Stimulated activated CD4-positive, alpha-beta T cell treated with anti-CD3 and anti-CD28 coated beads, Interleukin-15, amount 100 ng/mL, for 48 hours (primary cell): ENCODE measurements around the gene ATG9B.

Experiments used
- DNase-seq, 2 donors: peaks; one replicate each; pipeline ENCODE4 v3.0.0-alpha.2; 2020; ENCODE audit warnings: low read depth in 2 of 2

The ATG9B gene

GRCh38 chr7:150999001-150999400 is 25.3 kb downstream of the ATG9B start:
- no peak for DNase-seq

GRCh38 chr7:150998341-150998740 is 26.0 kb downstream of the ATG9B start:
- DNase-seq: no peak

- no peak for DNase-seq
Observed at GRCh38 chr7:150997817-150998216, 26.5 kb downstream of the ATG9B start.

DNA sequence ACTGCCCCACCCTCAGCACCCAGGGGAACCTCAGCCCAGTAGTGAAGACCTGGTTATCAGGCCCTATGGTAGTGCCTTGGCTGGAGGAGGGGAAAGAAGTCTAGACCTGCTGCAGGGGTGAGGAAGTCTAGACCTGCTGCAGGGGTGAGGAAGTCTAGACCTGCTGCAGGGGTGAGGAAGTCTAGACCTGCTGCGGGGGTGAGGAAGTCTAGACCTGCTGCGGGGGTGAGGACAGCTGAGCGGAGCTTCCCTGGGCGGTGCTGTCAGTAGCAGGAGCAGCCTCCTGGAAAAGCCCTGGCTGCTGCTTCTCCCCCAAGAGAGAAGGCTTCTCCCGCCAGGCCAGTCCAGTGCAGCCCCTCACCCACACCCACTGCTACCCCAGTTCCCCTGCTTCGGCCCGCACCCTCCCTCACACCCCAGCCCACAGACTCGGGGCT is 27.2 kb downstream of the ATG9B start:
- no peak for DNase-seq

GRCh38 chr7:150996376-150997074 is 27.8 kb downstream of the ATG9B start:
- no peak for DNase-seq

DNA sequence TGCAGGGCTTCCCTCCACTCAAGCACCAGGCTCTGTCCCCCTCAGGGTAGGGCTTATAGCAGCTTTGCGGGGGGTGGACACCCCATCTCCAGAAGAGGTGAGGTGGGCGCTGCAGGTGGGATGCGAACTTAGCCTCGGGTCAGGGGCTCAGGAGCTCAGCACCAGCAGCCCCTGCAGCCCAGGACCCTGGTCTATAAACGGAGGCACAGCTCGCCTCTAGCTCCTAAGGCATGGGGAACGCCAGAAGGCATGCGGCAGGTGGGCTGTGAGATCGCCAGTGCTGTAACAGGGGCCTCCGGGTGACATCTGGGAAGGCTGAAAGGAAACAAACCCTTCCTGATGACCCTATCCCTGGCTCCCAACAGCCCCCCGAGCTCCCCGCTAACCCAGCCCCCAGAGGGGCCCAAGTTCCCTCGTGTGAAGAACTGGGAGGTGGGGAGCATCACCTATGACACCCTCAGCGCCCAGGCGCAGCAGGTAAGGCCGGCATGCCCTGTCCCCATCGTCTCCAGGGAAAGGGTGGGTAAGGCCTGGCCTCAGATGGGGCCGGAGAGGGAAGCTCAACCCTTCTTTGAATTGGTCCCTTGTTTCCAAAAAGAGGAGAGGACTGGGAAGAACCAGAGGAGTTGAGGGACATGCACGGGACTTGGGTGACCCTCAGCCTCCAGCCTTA is 29.3 kb downstream of the ATG9B start:
- DNase-seq: no peak

DNA sequence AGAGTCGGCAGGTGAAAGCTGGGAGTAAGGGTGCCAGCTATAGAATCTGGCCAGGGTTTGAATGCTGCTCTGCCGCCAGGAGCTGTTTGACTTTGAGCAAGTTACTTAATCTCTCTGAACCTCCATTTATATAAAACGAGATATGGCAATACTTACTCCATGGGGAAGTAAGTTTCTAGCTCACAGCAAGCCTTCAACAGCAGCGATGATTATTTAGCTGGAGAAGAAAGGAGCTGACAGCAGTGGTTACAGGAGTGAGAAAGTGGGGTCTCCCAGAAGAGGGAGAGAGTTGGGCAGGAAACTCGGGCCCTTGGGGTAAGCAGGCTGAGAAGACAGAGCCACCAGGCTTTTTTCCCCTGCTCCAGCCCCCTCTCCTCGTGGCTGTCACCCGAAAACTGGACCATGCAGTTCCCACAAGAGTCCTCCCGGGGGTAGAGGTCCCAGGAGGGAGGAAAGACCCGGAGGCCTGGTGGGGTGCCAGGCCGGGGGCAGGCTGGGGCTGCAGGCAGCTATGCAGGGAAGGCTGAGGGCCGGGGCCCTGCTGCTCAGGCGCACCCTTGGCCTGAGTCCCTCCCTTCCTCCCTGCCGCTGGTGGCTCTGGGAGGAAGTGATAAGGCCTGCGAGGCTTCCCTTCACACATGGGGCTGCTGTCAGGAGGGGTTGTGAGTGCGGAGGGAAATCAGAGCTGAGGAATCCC is 30.0 kb downstream of the ATG9B start:
- no peak for DNase-seq

DNA sequence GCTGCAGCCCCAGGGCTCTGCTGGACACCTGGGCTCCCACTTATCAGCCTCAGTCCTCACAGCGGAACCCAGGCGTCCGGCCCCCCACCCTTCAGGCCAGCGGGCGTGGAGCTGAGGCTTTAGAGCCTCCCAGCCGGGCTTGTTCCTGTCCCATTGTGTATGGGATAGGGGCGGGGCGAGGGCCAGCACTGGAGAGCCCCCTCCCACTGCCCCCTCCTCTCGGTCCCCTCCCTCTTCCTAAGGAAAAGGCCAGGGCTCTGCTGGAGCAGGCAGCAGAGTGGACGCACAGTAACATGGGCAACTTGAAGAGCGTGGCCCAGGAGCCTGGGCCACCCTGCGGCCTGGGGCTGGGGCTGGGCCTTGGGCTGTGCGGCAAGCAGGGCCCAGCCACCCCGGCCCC is 30.8 kb downstream of the ATG9B start:
- no peak for DNase-seq

DNA sequence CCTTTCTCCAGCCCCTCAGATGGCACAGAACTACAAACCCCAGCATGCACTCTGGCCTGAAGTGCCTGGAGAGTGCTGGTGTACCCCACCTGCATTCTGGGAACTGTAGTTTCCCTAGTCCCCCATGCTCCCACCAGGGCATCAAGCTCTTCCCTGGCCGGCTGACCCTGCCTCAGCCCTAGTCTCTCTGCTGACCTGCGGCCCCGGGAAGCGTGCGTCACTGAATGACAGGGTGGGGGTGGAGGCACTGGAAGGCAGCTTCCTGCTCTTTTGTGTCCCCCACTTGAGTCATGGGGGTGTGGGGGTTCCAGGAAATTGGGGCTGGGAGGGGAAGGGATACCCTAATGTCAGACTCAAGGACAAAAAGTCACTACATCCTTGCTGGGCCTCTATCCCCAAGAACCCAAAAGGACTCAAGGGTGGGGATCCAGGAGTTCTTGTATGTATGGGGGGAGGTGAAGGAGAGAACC is 31.4 kb downstream of the ATG9B start:
- DNase-seq: no peak

GRCh38 chr7:150992051-150992640 is 32.1 kb downstream of the ATG9B start:
- no peak for DNase-seq

DNA sequence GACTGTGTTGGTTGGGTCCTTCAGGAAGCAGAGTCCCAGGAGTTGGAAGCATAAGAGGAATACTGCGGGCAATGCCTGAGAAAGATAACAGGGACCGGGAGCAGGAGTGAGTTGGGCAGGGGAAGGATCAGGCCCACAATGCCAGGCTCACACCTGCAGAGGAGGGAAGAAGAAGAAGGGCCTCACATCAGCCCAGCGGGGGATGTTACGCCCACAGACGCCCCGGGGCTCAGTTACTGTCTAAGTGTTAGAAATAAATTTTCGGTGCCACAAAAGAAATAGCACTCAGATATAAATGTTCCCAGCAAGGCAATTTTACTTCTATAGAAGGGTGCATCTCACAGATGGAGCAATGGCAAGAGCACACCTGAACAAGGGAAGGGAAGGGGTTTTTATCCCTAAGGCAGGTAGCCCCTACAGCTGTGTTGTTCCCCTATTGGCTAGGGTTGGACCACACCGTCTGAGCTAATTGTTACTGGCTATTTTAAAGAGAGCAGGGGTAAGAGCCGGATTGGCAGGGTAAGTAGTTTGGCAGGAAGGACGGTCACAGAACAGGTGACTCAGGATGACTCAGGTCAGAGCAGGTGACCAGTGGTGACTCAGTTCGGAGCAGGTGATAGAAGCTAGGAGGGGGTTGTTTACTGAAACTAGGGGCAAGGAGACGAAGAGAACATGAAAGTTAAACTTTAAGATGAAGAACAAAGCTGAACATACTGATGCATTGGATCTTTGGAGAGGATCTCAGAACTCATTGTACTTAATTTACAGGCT is 33.7 kb downstream of the ATG9B start, which contains the start of gene NOS3:
NOS3 (plus strand) TSS at position 602 of the 771 bp plus-strand sequence. CDS start 2,787 bp downstream, outside the sequence.
- no peak for DNase-seq

DNA sequence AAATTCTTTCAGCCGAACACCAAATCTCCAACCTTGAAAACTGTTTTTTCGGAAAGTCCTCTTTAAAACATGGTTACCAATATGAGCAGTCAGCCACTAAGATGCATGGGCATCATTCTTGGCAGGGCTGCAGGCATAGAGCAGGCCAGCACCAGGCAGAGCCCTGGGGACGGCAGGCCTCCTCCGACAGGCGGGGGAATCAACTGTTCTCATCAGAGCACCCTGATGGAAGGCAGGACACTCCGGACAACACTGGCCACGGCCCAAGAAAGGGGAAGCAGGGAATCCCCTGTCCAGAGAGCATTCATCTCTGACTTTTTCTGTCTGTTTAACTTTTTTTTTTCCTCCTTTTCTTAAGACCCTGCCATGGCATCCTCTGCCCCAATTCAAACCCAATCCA is 34.8 kb downstream of the ATG9B start:
- no peak for DNase-seq

DNA sequence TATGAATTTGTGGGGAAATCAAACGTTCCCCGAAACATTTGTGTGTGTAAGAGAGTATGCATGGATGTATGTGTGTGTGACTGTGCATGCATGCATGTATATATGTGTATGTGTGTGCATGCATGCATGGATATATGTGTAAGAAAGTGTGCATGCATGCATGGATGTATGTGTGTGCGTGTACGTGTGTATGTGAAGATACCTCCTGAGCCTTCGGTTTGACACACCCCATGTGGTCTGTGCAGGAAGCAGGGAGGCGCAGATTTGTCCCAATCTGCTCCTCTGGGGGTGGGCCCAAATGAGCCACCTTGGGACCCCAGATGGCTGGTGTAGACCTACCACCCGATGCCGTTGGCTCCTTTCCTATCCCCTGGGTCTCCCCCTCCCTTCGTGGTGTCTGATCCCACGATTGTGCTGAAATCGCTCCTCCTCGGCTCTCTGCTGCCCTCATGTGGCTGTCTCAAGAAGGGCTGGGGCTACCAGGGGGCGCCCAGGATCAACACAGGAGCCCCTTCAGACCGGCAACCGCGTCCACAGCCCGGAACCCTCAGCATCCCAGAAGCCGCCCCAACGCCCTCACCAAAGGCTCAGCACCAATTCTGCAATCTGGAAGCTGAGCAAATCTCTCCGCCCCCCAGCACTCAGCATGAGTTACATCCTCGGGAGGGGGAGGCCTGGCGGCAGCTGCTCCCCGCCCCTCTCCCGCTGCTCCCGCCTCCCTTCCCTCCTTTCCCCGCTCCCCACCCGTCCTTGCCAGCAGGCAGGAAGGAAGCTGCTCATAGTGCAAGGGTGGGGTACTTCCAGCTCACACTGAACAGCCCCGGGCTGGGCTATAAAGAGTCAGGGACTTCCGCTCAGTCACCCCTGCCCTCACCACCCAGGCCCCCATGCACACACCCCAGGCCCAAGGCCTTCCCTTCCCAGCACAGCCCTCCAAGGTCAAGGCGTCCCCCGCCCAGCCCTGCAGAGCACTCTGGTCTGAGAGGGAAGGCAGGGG is 35.8 kb downstream of the ATG9B start:
- peak; percentile 42 to 61 for DNase-seq

DNA sequence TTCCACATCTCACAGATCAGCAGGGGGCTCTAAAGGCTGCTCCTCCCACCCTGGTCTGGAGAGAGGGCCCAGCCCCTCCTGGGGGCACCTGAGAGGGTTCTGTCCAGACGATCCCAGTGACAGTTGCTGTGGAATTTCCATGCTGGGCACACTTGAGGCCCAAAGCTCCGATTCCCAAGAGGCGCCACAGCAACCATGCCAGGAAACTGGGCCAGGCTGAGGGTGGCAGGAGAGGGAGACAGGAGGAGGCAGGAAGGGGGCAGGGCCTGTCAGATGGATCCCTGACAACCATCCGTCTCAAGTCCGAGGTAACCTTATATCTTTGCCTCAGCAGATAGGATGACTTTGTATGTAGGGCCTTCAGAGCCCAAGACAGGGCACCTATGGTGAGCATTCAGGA is 37.7 kb downstream of the ATG9B start:
- DNase-seq: no peak

GRCh38 chr7:150986099-150986512 is 38.2 kb downstream of the ATG9B start:
- DNase-seq: peak in 1 of 2 donors; percentile 45

DNA sequence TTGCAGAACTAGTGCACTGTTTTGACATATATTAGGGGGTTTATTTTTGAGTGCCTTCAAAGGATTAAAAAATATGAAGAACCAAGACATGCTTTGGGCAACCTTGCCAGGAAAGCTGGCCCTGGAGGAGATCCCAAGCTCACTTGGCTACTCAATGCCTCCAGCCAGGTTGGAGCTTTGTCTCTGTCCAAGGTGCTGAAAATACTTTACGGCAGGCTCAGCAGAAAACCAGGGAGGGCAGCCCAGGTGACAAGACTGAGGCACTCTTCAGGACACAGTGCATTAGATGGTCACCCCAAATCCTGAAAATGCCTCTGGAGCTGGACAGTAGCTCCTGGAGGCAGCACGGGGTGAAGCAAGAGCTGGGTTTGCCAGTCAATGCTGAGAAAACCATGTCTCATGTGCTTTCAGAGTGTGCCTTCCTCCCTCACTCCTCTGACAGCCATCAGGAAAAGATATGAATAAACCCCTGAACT is 40.4 kb downstream of the ATG9B start:
- DNase-seq: no peak

GRCh38 chr7:150982351-150982750 is 41.9 kb downstream of the ATG9B start:
- no peak for DNase-seq

DNA sequence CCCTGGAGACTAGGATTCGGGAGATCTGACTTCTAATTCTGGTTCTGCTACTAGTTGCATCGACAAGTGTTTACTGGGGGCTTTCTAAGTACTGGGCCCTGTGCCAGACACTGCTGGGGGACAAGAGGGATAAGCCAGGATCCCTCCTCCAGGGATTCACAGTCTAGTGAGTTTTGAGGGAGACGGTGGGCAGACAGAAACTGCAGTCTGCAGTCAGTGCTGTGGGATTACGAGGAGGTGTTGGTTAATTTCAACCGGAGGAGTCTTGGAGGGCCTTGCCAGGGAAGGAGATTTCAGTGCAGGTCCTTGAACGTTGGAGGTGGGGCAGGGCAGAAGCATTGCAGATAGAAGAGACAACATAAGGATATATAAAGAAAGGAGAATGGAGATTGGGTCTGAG is 42.6 kb downstream of the ATG9B start:
- DNase-seq: no peak

DNA sequence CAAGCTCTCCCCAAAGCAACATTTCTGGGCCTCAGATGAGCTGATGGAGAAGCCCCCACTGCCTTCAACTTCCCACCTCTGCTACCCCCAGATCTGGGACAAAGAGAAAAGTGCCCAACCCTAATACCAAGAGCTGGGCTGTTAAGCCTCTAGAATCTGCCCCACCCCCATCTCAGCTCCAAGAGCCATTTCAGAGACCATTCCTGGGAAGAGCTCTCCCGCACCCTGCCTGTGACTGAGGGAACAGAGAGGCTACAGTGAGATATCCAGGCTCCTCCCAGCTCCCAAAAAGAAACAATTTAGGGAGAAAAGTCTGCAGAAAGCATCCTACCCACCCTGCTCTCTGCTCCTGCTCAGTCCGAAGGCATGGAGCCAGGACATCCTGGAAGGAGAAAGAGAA is 43.6 kb downstream of the ATG9B start:
- DNase-seq: no peak
